ENCODE data around the gene ARMC7.

Gene ARMC7

GRCh38 chr17:75087558-75088453 is 22.0 kb upstream of the ARMC7 start, which contains the start of gene SLC16A5:
Gene SLC16A5 (plus strand): TSS chr17:75087954. CDS start chr17:75093637, 5,683 bp downstream.
- FAIRE-seq (no peak), DNase-seq (ENCODE audit: insufficient read length, low spot score) (peak; percentile 65)
- 0 out of 2 replicates have a peak, but pooled peaks have one; percentile 24 for TF ChIP-seq POLR2A (IDR thresholded peaks at IDR 0.05; ENCODE audit: low read depth, low read length)
- TF ChIP-seq POU2F2 (IDR thresholded peaks at IDR 0.05; ENCODE audit: low read depth, low read length), result no peak
- TF ChIP-seq PAX5 (IDR thresholded peaks at IDR 0.05; ENCODE audit: insufficient read depth, low read length, severe bottlenecking), result no peak
- TF ChIP-seq POLR2AphosphoS5 (IDR thresholded peaks at IDR 0.05; ENCODE audit: low read depth, low read length), result no peak
- TF ChIP-seq SPI1 (IDR thresholded peaks at IDR 0.05; ENCODE audit: low read depth, low read length), result no peak
- TF ChIP-seq TAF1 (IDR thresholded peaks at IDR 0.05; ENCODE audit: low read depth, low read length), result 0 out of 2 replicates have a peak, but pooled peaks have one; percentile 28

GRCh38 chr17:75088465-75089417 is 21.0 kb upstream of the ARMC7 start:
- no peak for DNase-seq (ENCODE audit: insufficient read length, low spot score)
- FAIRE-seq, result no peak
- TF ChIP-seq TAF1 (IDR thresholded peaks at IDR 0.05; ENCODE audit: low read depth, low read length) (no peak), SPI1 (IDR thresholded peaks at IDR 0.05; ENCODE audit: low read depth, low read length) (0 out of 2 replicates have a peak, but pooled peaks have one; percentile 4)

- TF ChIP-seq POLR2A (IDR thresholded peaks at IDR 0.05; ENCODE audit: low read depth, low read length) (no peak), POLR2AphosphoS5 (IDR thresholded peaks at IDR 0.05; ENCODE audit: low read depth, low read length) (no peak), PAX5 (IDR thresholded peaks at IDR 0.05; ENCODE audit: insufficient read depth, low read length, severe bottlenecking) (no peak), SPI1 (IDR thresholded peaks at IDR 0.05; ENCODE audit: low read depth, low read length) (no peak), POU2F2 (IDR thresholded peaks at IDR 0.05; ENCODE audit: low read depth, low read length) (no peak), TAF1 (IDR thresholded peaks at IDR 0.05; ENCODE audit: low read depth, low read length) (no peak)
- FAIRE-seq, result no peak
- DNase-seq (ENCODE audit: insufficient read length, low spot score), result no peak
Observed at GRCh38 chr17:75090871-75091854, 18.6 kb upstream of the ARMC7 start.

- FAIRE-seq (no peak), DNase-seq (ENCODE audit: insufficient read length, low spot score) (no peak)
- no peak for TF ChIP-seq POLR2AphosphoS5 (IDR thresholded peaks at IDR 0.05; ENCODE audit: low read depth, low read length)
Observed at GRCh38 chr17:75091855-75092327, 17.9 kb upstream of the ARMC7 start.

GRCh38 chr17:75093548-75094158 is 16.1 kb upstream of the ARMC7 start:
- TF ChIP-seq SPI1 (IDR thresholded peaks at IDR 0.05; ENCODE audit: low read depth, low read length) (no peak), POLR2A (IDR thresholded peaks at IDR 0.05; ENCODE audit: low read depth, low read length) (no peak), TAF1 (IDR thresholded peaks at IDR 0.05; ENCODE audit: low read depth, low read length) (no peak)
- no peak for DNase-seq (ENCODE audit: insufficient read length, low spot score)
- FAIRE-seq, result no peak

GRCh38 chr17:75094871-75095399 is 14.8 kb upstream of the ARMC7 start:
- FAIRE-seq (no peak), DNase-seq (ENCODE audit: insufficient read length, low spot score) (no peak)
- no peak for TF ChIP-seq POLR2AphosphoS5 (IDR thresholded peaks at IDR 0.05; ENCODE audit: low read depth, low read length)
- TF ChIP-seq POU2F2 (IDR thresholded peaks at IDR 0.05; ENCODE audit: low read depth, low read length), result no peak
- TF ChIP-seq POLR2A (IDR thresholded peaks at IDR 0.05; ENCODE audit: low read depth, low read length), result no peak
- TF ChIP-seq SPI1 (IDR thresholded peaks at IDR 0.05; ENCODE audit: low read depth, low read length), result no peak
- no peak for TF ChIP-seq TAF1 (IDR thresholded peaks at IDR 0.05; ENCODE audit: low read depth, low read length)
- no peak for TF ChIP-seq PAX5 (IDR thresholded peaks at IDR 0.05; ENCODE audit: insufficient read depth, low read length, severe bottlenecking)

- TF ChIP-seq TAF1 (IDR thresholded peaks at IDR 0.05; ENCODE audit: low read depth, low read length) (no peak), SPI1 (IDR thresholded peaks at IDR 0.05; ENCODE audit: low read depth, low read length) (no peak), PAX5 (IDR thresholded peaks at IDR 0.05; ENCODE audit: insufficient read depth, low read length, severe bottlenecking) (no peak), POU2F2 (IDR thresholded peaks at IDR 0.05; ENCODE audit: low read depth, low read length) (no peak), POLR2A (IDR thresholded peaks at IDR 0.05; ENCODE audit: low read depth, low read length) (no peak), POLR2AphosphoS5 (IDR thresholded peaks at IDR 0.05; ENCODE audit: low read depth, low read length) (no peak)
- DNase-seq (ENCODE audit: insufficient read length, low spot score), result no peak
- peak; percentile 31 for FAIRE-seq
Observed at GRCh38 chr17:75096082-75096625, 13.6 kb upstream of the ARMC7 start.

- TF ChIP-seq POLR2A (IDR thresholded peaks at IDR 0.05; ENCODE audit: low read depth, low read length), result no peak
- no peak for TF ChIP-seq SPI1 (IDR thresholded peaks at IDR 0.05; ENCODE audit: low read depth, low read length)
- TF ChIP-seq POU2F2 (IDR thresholded peaks at IDR 0.05; ENCODE audit: low read depth, low read length), result no peak
- no peak for TF ChIP-seq PAX5 (IDR thresholded peaks at IDR 0.05; ENCODE audit: insufficient read depth, low read length, severe bottlenecking)
- no peak for TF ChIP-seq TAF1 (IDR thresholded peaks at IDR 0.05; ENCODE audit: low read depth, low read length)
- no peak for TF ChIP-seq POLR2AphosphoS5 (IDR thresholded peaks at IDR 0.05; ENCODE audit: low read depth, low read length)
- DNase-seq (ENCODE audit: insufficient read length, low spot score) (no peak), FAIRE-seq (no peak)
Observed at GRCh38 chr17:75097865-75098264, 11.9 kb upstream of the ARMC7 start.
